ENCODE results near the gene C6orf132.

Gene C6orf132

GRCh38 chr6:42136508-42137193 is 5.8 kb downstream of the C6orf132 start:
- peak overlapping the region; percentile 94 for H3K27ac ChIP-seq
- DNase-seq (ENCODE audit: low read depth, low spot score) = no peak

DNA sequence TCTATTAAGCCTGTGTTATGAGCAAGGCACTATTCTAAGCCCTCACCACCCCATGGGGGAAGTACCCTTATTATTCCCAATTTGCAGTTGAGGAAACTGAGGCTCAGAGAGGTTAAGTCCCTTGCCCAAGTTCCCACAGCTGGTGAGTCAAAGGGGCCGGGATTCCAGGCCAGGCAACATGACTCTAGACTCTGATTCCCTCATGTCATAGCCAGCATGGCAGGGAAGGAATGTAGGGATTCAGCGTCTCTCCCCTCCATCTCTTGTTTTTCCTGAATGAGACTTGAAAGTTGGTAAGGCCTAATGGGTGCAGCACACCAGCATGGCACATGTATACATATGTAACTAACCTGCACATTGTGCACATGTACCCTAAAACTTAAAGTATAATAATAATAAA is 6.7 kb downstream of the C6orf132 start:
- DNase-seq (ENCODE audit: low read depth, low spot score) = no peak
- H3K27ac ChIP-seq = peak overlapping the region; percentile 94

GRCh38 chr6:42135161-42135560 is 7.3 kb downstream of the C6orf132 start:
- H3K27ac ChIP-seq = no peak overlapping the region

GRCh38 chr6:42133926-42134325 is 8.5 kb downstream of the C6orf132 start:
- no peak overlapping the region for H3K27ac ChIP-seq
- DNase-seq (ENCODE audit: low read depth, low spot score) = no peak

More at GRCh38 chr6:42135161-42135560, 7.3 kb downstream of the C6orf132 start:
- DNase-seq (ENCODE audit: low read depth, low spot score) = no peak

GRCh38 chr6:42131531-42131930 is 10.9 kb downstream of the C6orf132 start:
- H3K27ac ChIP-seq = peak overlapping the region; percentile 23
- DNase-seq (ENCODE audit: low read depth, low spot score) = no peak

GRCh38 chr6:42129360-42129676 is 13.1 kb downstream of the C6orf132 start:
- H3K27ac ChIP-seq = no peak overlapping the region
- no peak for DNase-seq (ENCODE audit: low read depth, low spot score)

GRCh38 chr6:42128460-42129359 is 13.7 kb downstream of the C6orf132 start:
- no peak for DNase-seq (ENCODE audit: low read depth, low spot score)
- no peak overlapping the region for H3K27ac ChIP-seq

DNA sequence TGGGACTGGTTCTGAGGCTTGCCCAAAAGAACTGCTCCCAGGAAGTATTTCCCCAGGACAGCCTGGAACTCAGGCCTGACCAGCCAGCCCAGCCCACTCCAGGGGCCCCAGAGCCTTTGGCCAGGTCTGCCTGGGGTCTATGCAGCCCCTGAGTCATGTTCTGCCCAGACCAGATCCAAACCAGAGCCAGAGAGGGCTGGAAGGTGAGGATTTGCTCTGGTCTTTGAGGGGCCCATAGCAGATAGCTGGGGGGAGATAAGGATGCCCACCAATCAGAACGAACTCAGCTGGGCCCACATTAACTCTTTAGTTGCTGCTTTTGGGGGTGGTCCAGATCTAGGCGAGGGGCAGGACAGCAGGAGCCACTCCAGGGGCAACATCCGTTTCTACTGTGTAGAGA is 16.8 kb downstream of the C6orf132 start:
- DNase-seq (ENCODE audit: low read depth, low spot score) = no peak

DNA sequence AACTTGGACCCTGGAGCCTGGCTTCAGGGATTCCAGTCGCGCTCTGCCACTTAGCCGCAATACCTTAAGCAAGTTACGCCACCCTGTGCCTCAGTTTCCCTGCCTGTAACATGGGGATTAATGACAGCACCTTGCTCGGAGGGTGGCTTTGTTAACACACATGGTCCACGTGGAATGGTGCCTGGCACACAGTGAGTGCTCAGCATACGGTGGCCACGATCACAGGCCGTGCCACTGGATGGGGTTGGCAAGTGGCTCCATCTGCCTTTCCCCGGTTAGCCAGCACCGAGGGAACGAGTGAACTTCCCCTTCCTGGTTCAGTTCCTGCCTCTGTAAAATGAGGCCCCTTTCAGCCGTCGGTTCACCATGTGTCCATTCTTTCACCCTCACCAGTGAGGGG is 17.2 kb downstream of the C6orf132 start:
- peak overlapping the region; percentile 89 for H3K27ac ChIP-seq
- DNase-seq (ENCODE audit: low read depth, low spot score) = no peak

More for the DNA sequence above, 16.8 kb downstream of the C6orf132 start:
- H3K27ac ChIP-seq = peak overlapping the region; percentile 89

DNA sequence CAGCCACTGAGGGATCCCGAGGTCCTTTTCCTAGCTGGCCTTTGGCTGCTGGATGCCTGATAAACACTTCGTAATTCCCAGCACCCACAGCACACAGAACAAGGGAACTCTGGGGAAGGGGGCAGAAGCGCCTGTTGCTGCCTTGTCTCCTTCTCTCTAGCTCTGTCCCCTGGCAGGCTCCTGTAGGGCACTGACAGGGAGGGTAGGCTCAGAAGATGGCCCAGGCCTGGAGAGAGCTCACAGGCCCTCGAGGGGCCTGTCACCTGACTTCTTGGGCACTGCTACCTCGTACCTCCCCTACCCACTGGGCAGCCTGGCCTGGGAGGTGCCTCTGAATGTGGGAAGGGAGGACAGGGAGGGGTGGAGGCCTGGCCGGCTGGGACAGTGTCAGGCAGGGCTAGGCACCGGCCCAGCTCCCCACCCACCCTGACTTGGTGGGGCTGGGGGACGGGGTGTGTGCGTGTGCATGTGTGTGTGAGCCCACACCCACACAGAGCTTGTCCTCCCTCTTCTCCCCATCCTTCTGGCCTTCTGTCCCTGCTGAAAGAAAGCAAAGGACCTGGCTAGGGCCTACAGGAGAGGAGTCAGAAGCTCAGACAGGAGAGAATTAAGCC is 18.1 kb downstream of the C6orf132 start:
- DNase-seq (ENCODE audit: low read depth, low spot score) = no peak
- peak overlapping the region; percentile 89 for H3K27ac ChIP-seq

DNA sequence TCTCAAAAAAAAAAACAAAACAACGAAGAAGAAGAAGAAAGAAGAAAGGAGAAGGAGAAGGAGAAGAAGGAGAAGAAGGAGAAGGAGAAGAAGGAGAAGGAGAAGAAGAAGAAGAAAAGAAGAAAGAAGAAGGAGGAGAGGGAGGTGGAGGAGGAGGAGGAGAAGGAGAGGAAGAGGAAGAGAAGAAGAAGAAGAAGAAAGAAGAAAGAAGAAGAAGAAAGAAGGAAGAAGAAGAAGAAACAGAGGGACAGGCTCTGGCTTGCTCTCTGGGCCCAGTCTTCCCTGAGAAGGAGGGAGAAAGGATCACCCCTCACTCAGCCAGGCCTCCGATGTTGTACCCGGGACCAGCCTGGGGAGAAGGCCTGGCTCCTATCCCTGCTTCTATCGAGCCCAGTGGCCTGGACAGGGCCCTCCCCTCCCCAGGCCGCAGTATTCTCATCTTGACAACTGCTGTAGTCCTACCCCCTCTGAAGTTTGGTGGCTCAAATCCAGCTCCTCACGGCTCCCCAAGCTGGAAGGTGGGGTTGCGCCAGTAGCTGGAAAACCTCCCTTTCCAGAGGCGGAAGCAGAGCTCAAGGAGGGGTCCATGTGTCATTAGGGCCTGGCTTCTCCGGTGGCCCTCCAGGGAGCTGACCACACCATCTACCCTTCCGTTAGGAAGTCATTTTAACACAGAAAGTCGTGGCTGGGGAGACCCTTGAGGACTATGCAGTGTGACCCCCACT is 18.9 kb downstream of the C6orf132 start:
- no peak for DNase-seq (ENCODE audit: low read depth, low spot score)
- peak overlapping the region; percentile 89 for H3K27ac ChIP-seq

DNA sequence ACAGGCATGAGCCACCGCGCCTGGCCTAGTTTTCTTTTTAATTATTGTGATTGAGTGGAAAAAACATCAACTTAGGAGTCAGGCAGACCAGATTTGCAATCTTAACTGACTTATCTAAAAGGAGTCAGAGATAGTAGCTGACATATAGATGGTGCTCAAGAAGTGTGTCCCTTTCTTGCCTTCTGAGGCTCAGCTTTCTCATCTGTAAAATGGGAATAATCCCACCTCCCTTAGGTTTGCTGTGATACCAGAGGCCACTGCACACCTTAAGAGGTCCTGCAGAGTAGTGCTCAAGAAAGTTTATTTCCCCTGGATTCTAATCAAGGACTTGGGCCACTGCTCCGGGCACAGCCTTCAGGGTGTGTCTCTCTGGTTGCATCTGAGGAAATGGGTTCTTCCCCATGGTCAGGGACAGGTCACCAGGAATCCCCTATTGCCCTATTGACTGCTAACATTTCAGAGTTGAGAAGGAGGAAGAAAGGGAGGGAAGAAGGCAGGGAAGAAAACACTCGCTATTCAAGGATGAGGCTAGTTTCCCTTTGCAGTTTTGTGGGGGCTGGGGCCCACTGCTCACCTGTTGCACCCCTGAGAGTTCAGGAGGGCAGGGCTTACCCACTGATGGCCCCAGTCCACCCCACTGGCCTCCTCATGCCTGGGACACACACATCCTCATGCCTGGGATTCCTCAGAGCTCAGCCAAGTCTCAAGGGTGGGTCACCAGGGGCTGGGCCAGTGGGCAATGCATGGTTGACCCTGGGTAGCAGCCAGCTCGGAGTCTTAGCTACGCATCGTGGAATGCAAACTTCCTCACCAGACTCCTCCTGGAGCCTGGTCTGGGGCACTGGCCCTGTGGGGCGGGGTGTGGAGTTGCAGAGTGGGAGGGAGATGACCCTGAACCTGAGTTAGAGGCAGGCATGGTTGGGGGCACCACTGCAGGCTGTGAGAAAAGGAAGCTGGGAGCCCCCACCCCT is 21.2 kb downstream of the C6orf132 start:
- peak overlapping the region; percentile 89 for H3K27ac ChIP-seq
- no peak for DNase-seq (ENCODE audit: low read depth, low spot score)

DNA sequence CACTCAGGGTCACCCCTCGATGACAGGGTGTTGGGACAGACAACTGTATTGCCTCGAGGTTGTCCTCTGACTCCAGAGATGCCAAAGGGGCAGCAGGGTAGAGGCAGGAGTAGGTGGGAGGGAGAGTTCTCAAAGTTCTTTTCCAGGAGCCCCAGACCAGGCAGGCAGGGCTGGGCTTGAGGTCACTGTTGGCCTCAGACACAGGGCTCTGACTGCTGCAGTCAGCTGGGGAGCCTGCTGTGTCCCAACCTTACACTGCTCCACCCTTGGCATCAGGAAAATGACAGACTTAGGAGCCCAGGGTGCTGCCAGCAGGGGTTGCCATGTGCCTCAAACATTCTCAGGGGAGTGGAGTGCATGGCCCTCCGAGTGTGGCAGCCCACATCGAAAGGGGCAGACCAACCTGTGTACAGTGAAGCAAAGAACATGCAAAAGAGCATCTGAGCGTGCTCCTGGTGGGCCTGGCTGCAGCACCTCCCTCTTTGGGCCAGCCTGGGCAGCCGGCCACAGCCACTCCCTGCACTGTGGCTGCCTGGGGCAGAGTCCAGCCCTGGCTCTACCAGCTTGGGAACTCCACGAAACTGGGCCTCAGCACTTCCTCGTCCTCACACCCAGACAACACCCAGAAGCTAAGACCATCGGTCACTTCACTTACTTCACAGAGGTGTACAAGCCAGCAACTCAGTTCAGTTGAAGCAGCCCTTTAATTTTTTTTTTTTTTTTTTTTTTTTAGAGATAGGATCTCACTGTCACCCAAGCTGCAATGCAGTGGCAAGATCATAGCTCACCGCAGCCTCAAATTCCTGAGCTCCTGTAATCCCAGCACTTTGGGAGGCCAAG is 24.0 kb downstream of the C6orf132 start:
- peak overlapping the region; percentile 89 for H3K27ac ChIP-seq
- no peak for DNase-seq (ENCODE audit: low read depth, low spot score)

DNA sequence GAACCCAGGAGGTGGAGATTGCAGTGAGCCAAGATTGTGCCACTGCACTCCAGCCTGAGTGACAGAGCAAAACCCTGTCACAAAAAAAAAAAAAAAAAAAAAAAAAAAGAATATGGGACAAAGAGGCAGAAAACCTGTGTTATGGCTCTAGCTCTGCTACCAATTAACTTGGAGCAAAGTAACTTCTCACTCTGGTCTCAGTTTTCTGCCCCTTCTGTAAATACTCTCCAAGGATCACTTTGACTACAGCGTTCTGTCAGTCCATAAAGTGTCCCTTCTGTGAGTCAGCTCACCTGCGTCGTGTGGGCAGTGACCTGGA is 24.6 kb downstream of the C6orf132 start:
- H3K27ac ChIP-seq = peak overlapping the region; percentile 89
- no peak for DNase-seq (ENCODE audit: low read depth, low spot score)

GRCh38 chr6:42113936-42114636 is 28.3 kb downstream of the C6orf132 start:
- peak overlapping the region; percentile 10 for H3K27ac ChIP-seq
- DNase-seq (ENCODE audit: low read depth, low spot score) = no peak

GRCh38 chr6:42112351-42112750 is 30.1 kb downstream of the C6orf132 start:
- H3K27ac ChIP-seq = no peak overlapping the region
- no peak for DNase-seq (ENCODE audit: low read depth, low spot score)

DNA sequence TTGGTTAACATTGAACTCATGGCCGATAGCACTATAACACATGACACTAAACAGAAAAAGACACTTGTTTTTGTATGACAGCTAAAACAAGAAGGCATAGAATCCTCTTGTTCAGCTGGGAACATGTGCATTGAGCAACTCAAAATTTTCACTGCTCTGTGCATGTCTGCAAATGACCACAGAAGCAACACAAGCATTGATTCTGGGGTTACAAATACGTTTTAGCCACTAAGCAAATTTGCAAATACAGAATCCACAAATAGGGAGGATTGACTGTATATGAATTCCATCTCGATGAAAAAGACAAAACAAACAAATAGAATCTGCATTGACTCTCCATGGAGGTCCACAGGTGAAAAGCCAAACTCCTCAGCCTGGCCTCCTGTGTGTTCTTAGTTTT is 31.7 kb downstream of the C6orf132 start:
- DNase-seq (ENCODE audit: low read depth, low spot score) = no peak

DNA sequence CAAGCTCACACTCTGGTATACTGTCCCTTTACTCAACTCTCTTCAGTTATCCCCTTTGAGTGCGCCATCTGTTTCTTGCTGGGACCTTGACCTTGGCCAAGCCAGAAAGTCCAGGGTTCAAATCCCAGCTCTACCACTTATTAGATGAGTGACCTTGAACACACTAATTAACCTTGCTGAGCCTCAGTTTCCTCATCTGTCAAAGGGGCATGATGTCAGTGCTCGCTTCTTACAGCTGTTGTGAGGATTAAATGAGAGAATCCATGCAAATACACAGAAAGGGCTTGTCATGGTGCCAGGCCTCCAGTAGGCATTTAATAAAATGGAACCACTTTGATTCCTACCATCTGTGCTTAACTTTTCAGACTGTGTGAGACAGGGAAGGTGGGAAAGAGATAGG is 34.3 kb downstream of the C6orf132 start:
- DNase-seq (ENCODE audit: low read depth, low spot score) = no peak
- no peak overlapping the region for H3K27ac ChIP-seq

More for the DNA sequence above, 31.7 kb downstream of the C6orf132 start:
- H3K27ac ChIP-seq = no peak overlapping the region
